Measurements from ENCODE around the gene SUCO.

The SUCO gene

DNA sequence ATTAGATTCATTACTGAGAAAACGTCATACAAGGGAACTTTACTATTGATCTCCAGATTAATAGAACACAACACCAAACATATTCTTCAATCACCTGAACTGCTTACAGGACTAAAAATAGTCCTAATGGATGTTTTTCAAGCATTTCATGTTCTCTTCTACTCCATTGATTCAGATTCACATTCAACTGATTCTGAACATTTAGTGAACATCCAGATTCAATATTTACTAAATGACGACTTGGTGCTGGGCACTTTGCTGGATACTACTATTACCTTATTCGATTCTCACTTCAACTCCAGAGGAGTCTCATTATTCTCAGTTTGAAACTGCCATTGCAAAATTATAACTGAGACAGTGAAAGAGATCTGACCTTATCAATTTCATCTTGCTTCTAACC is 18.8 kb upstream of the SUCO start:
- no peak for FAIRE-seq
- DNase-seq (ENCODE audit: low spot score) = no peak

DNA sequence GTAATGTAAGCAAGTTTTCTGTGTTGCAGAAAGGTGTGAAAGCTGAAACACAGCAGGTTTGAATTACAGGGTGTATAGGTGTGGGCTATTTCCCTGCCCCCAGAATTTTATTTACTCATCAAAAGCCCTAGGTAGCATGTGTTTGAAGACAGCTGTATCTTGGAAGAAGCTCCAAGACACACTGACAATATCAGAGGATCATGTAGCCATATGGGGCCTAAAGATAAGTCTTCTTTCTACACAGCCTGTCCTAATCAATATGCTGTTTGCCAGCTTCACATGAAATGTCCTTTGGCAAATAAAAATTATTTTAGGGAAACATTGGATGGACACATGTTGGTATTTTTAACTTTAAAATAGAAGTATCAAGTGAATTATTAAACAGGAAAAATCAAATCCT is 17.5 kb upstream of the SUCO start:
- DNase-seq (ENCODE audit: low spot score) (no peak), FAIRE-seq (no peak)

DNA sequence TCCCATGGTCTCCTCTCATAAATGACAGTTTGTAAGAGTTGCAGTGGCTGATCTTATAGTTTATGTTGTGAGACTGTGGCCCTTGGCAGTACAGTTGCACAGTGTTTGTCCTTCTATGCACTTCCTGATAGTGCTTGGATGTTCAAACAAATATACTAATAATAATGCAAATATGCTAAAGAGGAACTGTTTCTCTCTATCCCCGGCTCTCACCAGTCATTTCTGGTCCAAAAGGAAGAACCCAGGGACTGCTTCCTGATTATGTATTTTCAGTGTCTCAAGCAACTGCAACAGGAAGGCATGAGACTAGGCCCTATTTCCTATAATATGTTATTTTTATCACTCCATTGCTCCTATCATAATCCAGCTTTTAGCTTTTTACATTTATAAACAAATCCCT is 17.0 kb upstream of the SUCO start:
- DNase-seq (ENCODE audit: low spot score) (no peak), FAIRE-seq (no peak)

DNA sequence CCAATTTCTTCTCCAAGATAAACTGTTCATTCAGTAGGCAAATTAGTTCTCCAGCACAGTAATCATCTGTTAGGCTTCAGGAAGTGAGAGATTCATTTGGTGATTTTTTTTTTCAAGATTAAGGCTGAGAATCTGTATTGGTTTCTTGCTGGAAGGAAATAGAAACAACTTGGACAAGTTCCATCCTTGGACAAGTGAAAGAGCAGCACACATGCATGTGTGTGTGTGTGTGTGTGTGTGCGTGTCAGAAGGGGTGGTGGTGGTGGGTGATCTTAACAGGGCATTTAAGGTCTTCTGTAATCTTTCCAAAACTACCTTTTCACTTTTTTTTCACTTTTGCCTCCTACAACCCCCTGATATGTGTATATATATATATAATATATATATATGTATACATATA is 15.9 kb upstream of the SUCO start:
- FAIRE-seq (no peak), DNase-seq (ENCODE audit: low spot score) (no peak)

DNA sequence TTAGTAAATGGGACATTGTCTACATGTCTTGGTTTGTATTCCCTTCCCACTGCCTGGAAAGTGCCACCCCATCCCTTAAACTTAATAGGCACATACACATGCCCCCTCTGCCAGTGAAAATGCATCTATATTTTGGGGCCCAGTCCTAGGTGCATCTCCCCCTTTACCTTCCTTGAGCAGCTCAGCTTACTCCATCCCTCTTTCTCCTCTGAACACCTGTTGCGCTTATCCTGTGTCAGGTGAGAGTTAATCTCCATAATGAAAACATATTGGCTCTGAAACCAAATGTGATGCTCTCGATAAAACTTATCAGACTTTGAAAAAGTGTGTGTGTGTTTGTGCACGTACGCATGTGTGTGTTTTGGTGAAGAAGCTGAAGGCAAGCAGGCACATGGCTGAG is 15.4 kb upstream of the SUCO start:
- no peak for FAIRE-seq
- no peak for DNase-seq (ENCODE audit: low spot score)

DNA sequence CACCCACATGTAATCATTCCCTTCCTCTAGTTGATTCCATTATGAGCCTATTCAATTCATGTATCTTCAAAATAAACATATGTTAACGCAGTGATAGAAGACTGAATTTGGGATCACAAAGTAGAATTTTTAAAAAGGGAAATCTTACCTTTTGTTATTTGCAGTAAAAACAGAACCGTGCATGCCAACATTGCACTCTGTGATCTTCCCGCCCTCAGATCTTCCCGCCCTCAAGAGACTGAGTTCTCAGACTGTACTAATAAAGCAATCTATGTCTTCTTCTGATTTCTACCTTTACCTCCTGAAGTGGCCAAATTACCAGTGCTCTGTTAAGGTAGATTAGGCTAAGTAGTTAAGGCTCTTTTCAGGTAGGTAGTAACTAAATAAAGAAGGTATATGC is 3.6 kb upstream of the SUCO start:
- DNase-seq (ENCODE audit: low spot score) = no peak
- no peak for FAIRE-seq

DNA sequence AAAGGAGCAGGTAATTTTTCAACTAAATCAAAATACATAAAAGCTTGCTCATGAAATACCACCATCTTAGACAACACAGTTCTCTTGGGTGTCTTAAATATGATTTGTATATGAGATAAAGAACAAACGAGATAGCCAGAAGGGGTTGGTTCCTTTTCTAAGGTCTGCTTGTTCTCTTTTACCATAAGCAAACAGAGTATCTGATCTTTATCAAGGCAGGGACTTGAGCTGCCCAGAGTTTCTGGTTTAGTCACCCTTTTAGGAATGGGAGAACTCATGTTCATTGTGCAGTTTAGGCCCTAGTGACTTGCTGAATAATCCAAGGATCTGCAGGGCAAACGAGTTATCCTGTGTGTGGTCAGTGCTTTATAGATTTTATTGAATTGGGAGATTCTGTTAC is 3.0 kb upstream of the SUCO start:
- no peak for FAIRE-seq

DNA sequence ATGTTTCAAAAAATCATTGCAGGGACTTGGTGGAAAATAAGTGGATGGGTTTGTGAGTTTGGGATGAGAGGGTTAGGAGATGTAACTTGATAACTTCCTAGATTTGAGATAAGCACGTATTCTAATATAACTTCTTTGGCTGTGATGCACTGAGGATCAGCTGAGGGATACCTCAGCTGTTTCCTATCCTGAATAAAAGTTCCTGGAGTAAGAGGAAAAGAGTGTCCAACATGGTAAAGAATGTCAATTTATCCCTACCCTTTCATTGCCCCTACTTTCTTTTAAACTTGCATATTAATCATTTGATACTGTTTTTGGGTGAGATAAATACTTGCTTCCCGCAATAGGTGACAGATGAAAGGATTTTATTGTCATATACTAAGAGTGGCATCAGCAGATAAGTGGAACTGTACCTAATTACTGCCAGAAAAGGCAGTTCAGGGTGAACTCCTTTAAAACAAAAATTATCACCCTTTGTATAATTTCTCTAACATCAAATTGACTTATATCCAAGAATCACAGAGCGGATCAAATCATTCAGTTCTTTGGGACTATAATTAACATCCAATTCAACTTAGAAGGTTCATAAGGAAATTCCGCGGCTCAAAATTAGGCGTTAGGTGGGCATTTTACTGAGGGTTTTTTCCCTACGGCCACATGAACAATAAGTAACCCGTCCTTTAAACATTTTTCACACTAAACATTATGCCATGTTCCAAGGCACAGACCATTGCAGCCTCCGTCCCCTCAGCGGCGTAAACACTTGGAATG is 1.4 kb upstream of the SUCO start:
- no peak for FAIRE-seq
- DNase-seq (ENCODE audit: low spot score) = no peak

More for the DNA sequence above, 3.0 kb upstream of the SUCO start:
- no peak for DNase-seq (ENCODE audit: low spot score)

DNA sequence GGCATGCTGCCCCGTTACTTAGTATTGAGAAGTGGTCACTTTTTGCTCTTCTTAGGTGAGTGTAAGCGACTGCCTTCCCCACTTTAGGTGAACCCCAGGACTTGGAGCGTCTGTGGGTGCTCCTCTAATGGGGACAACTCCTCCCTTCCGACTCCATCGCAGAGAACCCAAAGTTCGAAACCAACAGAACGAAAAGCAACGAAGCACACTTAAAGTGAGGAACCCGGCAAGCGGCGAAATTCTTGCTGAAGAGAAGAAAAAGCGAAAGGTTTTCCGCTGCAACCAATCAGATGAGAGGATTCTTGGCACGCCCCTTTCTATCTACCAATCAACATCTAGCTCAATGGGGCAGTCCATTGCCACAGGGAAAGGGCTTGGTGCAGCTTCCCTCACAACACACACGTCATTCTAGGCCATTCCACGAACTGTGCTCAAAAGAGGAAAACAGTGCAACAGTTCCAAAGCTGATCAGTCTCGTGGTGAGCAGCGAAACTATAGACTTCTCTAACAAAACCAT is 709 bp upstream of the SUCO start:
- DNase-seq (ENCODE audit: low spot score) (peak; percentile 91), FAIRE-seq (peak; percentile 42)

DNA sequence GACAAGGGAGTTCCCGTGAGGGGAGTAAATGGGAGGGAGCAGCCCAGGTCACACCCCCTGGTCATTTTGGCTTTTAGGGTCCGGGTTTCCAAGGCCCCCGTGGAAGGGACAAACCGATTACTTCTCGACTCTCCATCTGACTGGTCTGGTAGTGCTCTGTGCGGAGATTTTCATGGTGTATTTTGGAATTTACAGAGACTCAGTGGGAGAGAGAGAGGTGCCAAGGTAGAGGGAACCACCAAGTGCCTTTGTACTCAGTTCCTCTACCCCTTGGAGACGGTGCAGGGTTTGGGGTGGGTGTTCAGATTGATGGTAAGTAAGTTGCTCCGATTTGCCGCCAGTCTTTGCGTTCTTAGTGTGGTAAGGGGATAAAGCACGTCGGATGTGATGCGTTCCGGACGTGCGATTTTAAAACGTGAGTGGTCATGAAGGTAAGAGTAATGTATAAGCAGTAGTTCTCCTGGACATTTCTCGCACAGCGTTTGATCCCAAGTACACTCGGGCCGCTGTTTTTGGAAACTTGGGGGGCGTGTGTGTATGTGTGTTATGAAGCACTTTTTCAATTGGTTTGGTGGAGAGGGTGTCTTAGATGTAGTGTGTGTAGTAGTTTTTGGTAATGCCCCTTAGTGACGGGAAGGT is 682 bp downstream of the SUCO start:
- peak; percentile 11 for DNase-seq (ENCODE audit: low spot score)
- FAIRE-seq = no peak

DNA sequence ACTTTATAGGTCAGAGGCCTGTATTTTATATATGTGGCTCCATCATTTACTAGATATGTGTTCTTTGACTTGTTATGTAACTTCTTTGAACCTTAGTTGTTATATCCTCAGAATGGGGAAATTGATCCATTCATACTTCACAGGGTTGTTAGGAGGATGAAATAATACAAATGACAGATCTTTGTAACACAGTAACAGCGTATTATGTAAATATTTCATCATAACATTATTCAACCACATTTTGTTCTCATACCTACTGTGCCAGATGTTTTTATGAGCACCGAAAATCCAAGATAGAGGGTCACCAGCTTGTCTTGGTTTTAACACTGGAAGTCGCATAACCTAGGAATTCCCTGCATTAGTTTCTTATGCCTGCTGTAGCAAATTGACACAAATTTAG is 3.3 kb downstream of the SUCO start:
- no peak for FAIRE-seq
- DNase-seq (ENCODE audit: low spot score) = no peak

DNA sequence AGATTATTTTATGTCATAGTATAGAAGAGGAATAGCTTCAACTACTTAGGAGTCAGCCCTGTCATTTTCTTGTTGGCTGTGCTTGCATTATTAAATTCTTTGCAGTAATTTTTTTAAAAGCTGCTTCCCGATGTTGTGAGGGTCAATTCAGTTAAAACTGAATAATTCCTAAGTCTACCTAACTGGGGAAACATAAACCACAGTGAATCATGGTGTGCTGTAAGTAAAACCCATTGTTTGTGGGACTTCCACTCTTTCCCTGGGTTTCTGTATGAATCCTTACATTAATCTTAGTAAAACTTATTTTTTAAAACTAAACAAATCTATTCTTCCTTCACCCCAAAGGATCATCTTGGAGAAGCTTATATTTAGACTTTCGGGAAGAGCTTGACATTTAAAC is 4.4 kb downstream of the SUCO start:
- FAIRE-seq (no peak), DNase-seq (ENCODE audit: low spot score) (no peak)

DNA sequence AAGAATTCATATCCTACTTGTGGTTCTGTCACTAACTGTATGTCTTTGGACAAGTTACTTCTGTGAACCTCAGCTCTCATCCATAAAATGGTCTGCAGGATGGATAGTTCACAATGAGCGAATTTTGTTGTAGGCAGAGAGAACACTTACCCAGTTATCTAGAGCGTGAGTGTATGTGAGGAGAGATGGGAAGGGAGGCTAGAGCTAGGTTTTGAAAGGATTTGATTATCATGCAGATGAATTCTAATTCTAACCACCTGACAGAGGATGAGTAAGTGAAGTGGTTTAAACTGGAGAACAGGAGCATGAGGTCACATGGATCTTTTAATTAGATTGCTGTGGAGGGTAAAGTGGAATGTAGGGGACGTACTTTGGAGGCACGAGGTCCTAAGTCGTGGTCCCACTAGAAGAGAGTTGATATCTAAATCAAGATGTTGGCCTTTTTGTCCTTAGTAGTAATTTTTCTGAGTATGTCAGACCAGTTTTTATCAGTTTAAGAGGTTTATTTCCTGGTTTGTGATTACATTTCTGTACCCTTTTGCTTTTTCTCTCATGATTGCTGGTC is 5.0 kb downstream of the SUCO start:
- FAIRE-seq (no peak), DNase-seq (ENCODE audit: low spot score) (no peak)

DNA sequence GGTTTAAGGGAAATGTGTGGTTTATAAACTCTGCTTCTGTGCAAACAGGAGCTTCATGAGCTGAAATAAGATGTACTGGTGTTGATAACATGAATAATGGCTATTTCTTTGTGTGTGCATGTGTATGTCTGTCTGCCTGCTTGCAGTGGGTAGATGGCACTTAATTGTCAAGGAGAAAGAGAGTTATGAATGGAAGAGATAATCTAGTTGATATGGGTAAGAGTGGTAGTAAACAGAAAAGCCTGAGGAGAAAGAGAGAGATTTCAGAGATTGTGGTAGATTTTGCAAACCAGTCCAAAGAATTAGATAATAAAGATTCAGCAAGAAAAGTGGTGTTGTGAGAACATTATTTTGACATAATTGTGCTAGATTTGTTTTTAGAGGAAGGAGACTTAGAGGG is 7.7 kb downstream of the SUCO start:
- FAIRE-seq = no peak
- DNase-seq (ENCODE audit: low spot score) = no peak

DNA sequence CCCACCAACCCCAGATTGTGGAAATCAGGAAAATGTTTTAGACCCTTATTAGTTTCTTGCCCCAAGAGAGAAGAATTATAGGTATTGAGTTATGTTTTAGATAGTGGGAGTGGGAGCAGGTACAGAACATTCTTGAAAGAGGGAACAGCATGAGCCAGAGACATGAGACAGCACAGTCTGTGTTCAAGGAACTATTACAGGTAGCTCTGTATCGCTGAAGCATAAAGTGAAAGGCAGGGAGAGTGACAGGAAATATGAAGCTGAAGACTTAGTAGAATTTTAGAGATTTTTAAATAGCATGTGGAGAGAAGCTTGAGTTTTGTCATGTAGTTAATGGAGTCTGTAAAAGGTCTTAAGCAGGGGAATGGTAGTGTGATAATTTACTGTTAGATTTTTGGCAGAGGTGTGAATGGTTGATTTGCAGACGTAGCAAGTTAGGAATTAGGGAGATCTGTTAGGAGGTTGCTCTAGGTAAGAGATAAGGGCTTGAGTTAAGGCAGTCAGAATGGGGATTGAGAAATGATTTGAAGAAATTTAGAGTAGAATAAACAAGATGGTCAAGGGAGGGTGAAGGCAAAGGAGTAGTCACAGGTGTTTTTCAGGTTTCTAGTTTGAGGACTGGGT is 11.6 kb downstream of the SUCO start:
- FAIRE-seq (no peak), DNase-seq (ENCODE audit: low spot score) (no peak)

DNA sequence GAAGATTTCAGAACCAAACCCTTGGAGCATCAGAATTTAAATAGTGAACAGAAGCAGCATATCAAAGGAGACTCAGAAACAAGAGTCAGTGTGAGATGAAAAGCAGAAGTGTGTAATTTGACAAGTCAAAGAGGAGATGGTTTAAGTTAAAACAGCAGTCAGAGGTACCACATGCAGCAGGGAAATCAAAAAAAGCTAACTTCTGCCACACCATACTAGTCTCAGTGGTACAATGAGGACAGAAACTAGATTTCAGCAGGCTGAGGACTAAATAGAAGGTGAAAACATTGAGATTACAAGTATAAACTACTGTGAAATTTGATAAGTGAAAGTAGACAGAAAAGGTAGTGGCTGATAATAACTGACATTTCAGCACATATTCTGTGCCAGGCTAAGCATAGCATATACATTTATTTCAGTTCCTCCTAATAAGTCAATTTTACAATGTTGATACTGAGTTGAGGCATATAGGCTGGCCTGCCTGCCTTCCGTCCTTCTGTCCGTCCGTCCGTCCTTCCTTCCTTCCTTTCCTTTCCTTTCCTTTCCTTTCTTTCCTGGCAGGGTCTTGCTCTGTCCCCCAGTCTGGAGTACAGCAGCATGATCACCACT is 12.6 kb downstream of the SUCO start:
- FAIRE-seq (no peak), DNase-seq (ENCODE audit: low spot score) (no peak)

DNA sequence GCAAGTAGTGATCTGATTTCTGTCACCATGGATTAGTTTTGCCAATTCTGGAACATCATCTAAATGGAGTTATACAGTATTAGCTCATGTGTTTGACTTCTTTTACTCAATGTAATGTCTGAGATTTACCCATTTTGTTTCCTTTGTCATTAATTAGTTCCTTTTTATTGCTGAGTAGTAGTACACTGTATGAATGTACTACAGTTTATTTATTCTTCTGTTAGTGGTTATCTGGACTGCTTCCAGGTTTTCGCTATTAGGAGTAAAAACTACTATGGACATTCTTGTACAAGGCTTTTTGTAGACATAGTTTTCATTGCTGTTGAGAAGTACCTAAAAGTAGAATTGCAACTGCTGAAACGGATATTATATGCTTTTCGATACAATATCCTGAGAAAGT is 14.1 kb downstream of the SUCO start:
- FAIRE-seq = no peak
- no peak for DNase-seq (ENCODE audit: low spot score)

DNA sequence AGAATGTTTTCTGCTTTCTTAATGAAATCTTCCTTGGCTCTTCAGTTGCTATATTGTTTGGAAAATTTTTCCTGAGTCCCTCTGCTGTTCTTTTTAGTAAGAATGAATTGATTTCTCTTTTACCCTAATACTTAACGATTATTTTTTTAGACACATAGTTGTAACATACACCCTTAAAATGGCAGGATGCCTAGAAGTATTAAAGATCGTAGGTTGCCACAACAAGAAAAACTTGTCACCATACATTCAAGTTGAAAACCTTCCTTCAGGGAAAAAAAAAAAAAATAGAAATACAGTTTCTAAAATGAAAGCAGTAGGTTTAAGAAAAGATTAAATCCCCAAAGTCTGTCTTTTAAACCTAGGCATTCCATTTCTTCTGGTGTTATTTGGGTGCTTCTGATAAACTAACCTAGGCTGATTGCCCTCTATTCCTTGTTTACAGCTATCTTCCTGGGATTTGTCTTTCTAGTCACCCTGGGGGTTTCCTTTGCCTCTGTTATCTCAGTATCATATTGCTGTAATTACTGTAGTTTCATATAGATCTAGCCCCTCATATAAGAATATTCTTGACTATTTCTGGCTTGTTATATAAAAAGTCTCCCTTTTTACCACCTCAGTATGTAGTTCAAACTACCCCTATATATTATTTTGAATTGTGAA is 16.8 kb downstream of the SUCO start:
- DNase-seq (ENCODE audit: low spot score) = no peak
- FAIRE-seq = no peak

DNA sequence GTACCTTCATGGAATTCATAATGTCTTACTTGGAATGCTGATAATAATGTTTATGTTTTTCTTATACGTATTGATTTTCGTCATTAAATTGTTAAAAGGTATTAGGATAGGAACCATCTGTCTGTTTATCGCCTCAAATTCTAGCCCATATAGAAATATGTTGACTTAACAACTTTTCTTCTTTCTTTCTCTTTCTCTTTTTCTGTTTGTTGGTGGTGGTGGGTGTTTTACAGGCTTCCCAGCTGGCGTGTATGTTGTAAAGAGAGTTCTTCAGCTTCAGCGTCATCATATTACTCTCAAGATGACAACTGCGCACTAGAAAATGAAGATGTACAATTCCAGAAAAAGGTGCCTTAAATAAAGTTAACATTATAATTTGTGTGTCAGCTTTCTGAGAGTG is 18.3 kb downstream of the SUCO start:
- DNase-seq (ENCODE audit: low spot score) = no peak
- FAIRE-seq = no peak

DNA sequence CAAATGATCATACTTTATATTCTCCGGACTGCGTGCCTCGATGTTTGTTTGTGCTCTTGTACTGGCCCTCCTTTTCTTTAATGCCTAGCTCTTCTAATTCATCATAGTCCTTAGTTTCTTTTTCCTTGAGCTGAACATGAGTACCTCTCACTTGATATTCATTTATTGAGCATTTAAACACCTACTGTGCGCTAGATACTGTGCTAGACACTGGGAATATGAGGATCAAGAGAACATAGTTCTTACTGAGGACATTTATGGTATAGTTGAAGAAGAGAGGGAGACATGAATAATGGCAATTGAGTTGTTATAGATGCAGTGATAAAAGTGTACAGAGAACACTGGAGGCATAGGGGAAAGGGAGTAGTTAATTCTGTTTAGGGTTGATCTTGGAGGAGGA is 22.0 kb downstream of the SUCO start:
- no peak for DNase-seq (ENCODE audit: low spot score)
- no peak for FAIRE-seq

DNA sequence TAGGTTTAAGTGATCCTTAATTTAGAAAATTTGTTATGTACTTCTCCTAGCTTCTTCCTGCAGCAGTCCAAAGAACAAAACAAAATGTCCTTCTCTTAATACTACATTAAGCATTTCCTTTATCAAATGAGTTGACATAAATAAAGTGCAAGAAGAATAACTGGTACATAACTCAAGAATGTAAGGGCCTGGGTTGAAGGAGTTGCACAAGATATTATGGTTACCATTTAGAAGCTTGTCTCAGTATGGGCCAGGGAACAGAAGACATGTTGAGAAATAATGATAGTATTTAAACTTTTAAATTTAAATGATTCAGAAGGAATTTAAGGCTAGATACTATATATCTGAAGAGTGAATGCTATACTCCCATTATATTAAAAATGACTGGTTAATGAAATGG is 23.5 kb downstream of the SUCO start:
- DNase-seq (ENCODE audit: low spot score) (no peak), FAIRE-seq (no peak)

All from urothelium cell line (cell line).